Heart left ventricle (tissue), 16 donors: Measurements from ENCODE around the gene SNHG17. TPM values are rescaled to one million over a fixed set of nuclear protein-coding genes. Genes with fewer than 3 reads are reported as not detected.
A peak's percentile ranks its signal among the peaks of the same experiment; 100 is the strongest.
"Not testable (repeated sequence)": the region's sequence is repeated elsewhere in the genome, so short reads cannot be mapped to it uniquely, and the experiment has no call there.

ENCODE experiments used
- ATAC-seq, 4 donors: fragments of 200-7000 bp; cut with Tn5 transposase; one replicate each; pipeline ENCODE4 v1.9.1; 2020 to 2022; ENCODE audit warnings: moderate library complexity in 4 of 4, mild to moderate bottlenecking in 3 of 4, moderate number of reproducible peaks in 1 of 4
- DNase-seq, 5 donors: peaks; one replicate each; pipeline ENCODE4 v3.0.0-alpha.2; 2020
- H3K27ac ChIP-seq, 12 donors: fragments of 200-600 bp; sonication (generic) in 4 of 12; one replicate each; pipeline versions ENCODE4 v1.5.0 to v1.8.0; 2016 to 2022; ENCODE audit warnings: mild to moderate bottlenecking in 2 of 12
- H3K27me3 ChIP-seq, 9 donors: fragments of 200-600 bp; sonication (generic) in 2 of 9; one replicate each; pipeline versions ENCODE4 v1.5.1 to v1.8.0; 2016 to 2022; ENCODE audit warnings: mild to moderate bottlenecking in 3 of 9
- H3K36me3 ChIP-seq, 9 donors: fragments of 200-600 bp; sonication (generic) in 2 of 9; one replicate each; pipeline versions ENCODE4 v1.5.0 to v1.8.0; 2018 to 2022; ENCODE audit warnings: mild to moderate bottlenecking in 2 of 9
- H3K4me1 ChIP-seq, 12 donors: fragments of 200-600 bp; sonication (generic) in 4 of 12; one replicate each; pipeline versions ENCODE4 v1.5.0 to v1.8.0; 2016 to 2022; ENCODE audit warnings: mild to moderate bottlenecking in 3 of 12
- H3K4me3 ChIP-seq, 12 donors: fragments of 200-600 bp; sonication (generic) in 4 of 12; one replicate each; pipeline versions ENCODE4 v1.5.0 to v1.8.0; 2017 to 2022; ENCODE audit warnings: mild to moderate bottlenecking in 9 of 12, moderate library complexity in 4 of 12
- H3K9me3 ChIP-seq, 12 donors: fragments of 200-600 bp; sonication (generic) in 4 of 12; one replicate each; pipeline versions ENCODE4 v1.5.0 to v1.8.0; 2016 to 2022; ENCODE audit warnings: mild to moderate bottlenecking in 1 of 12
- POLR2A ChIP-seq, 2 donors: fragments of 450-650 bp; IDR thresholded peaks; one replicate each; pipeline ENCODE4 v1.6.1; 2017; ENCODE audit warnings: antibody characterized with exemption in 2 of 2, mild to moderate bottlenecking in 2 of 2, moderate library complexity in 2 of 2
- WGBS, 4 donors: extraction: QIAGEN DNeasy Blood & Tissue Kit in 2 of 4; methylation state at CpG; one replicate each; pipeline versions ENCODE4 v1.1.5 to v1.1.7; 2013 to 2018; 5-methylcytosine and 5-hydroxymethylcytosine counted together
- intact Hi-C, 10 donors: fragments of 100-400 bp; cut with DNase I; formaldehyde crosslinking; loops; one replicate each; pipeline versions ENCODE4 v1.11.1 to v1.14.2; 2022
- polyA plus RNA-seq, 2 donors: library from polyadenylated mRNA; stranded (reverse); fragments of 200-250 nt; gene quantifications; one replicate each; pipeline ENCODE4 v1.2.3, GENCODE V29; 2013
- total RNA-seq, 9 donors: library from RNA; depleted of rRNA in 2 of 9; stranded (reverse); fragments of >200 nt in 2 of 9; fragmentation: NEBNext Ultra II Directional in 3 of 9; extraction: Animal tissue kit (Norgen Biotek cat#: 25700) in 3 of 9; gene quantifications; one replicate each; pipeline versions ENCODE4 v1.1.0 to v1.2.4, GENCODE V29; 2016 to 2023
- TF ChIP-seq, protein P1 (sequence below), 12 donors: fragments of 200-600 bp; sonication (generic) in 4 of 12; IDR thresholded peaks; one replicate each; pipeline versions ENCODE4 v1.5.0 to v1.8.0; 2018 to 2022; ENCODE audit warnings: antibody characterized with exemption in 12 of 12, mild to moderate bottlenecking in 5 of 12
- donor health status: ischemic (EF 13 %, LVEDD 7.1; RV severe dilation, severe dysfunction).
- donor health status: healthy with polysubstance abuse.
- donor health status: DM: no; HTN: yes; CAD: no.
- donor health status: DM: no; HTN: no; CAD: no.
- donor health status: ischemic (EF 25% LVEDD 6.9; RV normal size, moderate dysfunction).
- donor health status: ischemic (EF 25% LVEDD 5.7; RV mildly dilated, moderate dysfunction).
- donor health status: healthy.
- donor health status: DM: yes; HTN: yes; CAD: no.
- donor health status: ischemic (EF 35%, LVEDD 5.7; RV mildly dilated, moderate dysfunction).
- donor health status: nonischemic (EF 11% LVEDD 7.7; RV severe dilation, severe dysfunction).
- donor health status: DM: yes; HTN: yes; CAD: no.
- donor health status: PGD.
- donor health status: ischemic (EF 29% LVEDD 5.4; RV normal size, mild dysfunction).
- donor health status: nonischemic (EF 23%, LVEDD 6.1; RV moderate dilation, normal function).

The SNHG17 gene
- total and polyA plus RNA-seq, 11 donors: 2.9 to 20.2 (median 6.6) TPM

DNA sequence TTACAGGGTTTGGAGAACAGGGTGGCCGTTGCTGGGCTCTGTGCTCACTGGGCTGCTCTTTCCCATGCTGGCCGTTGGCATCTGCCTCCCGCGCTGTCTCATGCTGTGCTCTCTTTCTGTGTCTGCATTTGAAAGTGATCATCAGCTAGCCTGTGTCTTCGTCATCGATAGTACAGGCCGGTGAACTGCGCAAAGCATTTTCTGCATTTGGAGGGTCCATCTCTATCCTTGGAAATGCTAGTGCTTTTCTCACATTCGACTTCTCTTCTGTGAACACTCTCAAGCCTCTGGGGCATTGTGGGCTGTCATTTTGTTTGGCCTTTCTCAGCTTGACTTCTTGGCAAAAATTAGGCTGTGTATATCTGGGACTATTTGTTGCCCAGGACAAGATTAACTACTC is 6.8 kb upstream of the SNHG17 start:
- 56 to 61% (median 57%) methylated on average over 9 of the region's 9 CpGs for WGBS, 4 donors
- H3K9me3 ChIP-seq: no peaks in the 10 kb centered on the region
- no peaks in the 10 kb centered on the region for H3K27me3 ChIP-seq
- peaks cover 0 to 8% (median 2%) of the 10 kb centered on the region in 12 donors for H3K4me1 ChIP-seq
- DNase-seq (no peak), ATAC-seq (no peak)
- intact Hi-C loops: no loop called here
- no peak overlapping the region for H3K4me3 ChIP-seq
- no peaks in the 10 kb centered on the region for H3K36me3 ChIP-seq
- no peak overlapping the region for H3K27ac ChIP-seq
- TF ChIP-seq, protein P1, sequence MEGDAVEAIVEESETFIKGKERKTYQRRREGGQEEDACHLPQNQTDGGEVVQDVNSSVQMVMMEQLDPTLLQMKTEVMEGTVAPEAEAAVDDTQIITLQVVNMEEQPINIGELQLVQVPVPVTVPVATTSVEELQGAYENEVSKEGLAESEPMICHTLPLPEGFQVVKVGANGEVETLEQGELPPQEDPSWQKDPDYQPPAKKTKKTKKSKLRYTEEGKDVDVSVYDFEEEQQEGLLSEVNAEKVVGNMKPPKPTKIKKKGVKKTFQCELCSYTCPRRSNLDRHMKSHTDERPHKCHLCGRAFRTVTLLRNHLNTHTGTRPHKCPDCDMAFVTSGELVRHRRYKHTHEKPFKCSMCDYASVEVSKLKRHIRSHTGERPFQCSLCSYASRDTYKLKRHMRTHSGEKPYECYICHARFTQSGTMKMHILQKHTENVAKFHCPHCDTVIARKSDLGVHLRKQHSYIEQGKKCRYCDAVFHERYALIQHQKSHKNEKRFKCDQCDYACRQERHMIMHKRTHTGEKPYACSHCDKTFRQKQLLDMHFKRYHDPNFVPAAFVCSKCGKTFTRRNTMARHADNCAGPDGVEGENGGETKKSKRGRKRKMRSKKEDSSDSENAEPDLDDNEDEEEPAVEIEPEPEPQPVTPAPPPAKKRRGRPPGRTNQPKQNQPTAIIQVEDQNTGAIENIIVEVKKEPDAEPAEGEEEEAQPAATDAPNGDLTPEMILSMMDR (IDR thresholded peaks at IDR 0.05): no peak
- no peak for TF ChIP-seq POLR2A (IDR thresholded peaks at IDR 0.05)

DNA sequence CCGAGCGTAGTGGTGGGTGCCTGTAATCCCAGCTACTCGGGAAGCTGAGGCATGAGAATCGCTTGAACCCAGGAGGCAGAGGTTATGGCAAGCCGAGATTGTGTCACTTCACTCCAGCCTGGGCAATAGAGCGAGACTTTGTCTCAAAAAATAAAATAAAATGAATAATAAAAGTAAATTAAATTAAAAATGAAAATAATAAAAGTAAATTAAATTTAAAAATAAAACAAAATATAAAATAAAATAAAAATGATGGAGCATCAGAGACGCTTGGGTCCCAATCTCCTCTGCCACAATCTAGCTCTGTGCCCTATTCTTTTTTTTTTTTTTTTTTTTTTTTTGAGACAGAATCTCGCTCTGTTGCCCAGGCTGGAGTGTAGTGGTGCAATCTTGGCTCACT is 6.0 kb upstream of the SNHG17 start:
- ATAC-seq, H3K27me3 ChIP-seq, H3K4me1 ChIP-seq, H3K36me3 ChIP-seq, H3K4me3 ChIP-seq, DNase-seq, intact Hi-C loops, H3K9me3 ChIP-seq, H3K27ac ChIP-seq: not testable (repeated sequence)
- WGBS, 4 donors: 88 to 97% (median 94%) methylated on average over 8 of the region's 8 CpGs

DNA sequence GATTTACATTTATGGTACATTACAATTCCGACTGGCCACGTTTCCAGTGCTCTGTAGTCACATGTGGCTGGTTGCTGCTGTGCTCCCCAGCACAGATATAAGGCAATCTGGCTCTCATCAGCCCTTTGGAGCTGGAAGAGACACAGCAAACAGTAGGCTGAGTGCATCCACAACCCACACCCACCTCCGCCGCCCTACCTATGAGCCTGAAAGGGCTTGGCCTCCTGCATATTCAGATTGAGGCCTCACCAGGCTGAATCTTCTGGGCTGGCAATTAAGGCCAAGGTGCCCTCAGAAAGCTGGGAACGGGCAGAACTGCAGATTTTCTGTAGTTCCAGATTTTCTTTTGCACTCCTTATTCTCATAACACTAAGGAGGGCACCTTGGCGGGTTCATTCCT is 2.7 kb upstream of the SNHG17 start:
- no peak overlapping the region for H3K27ac ChIP-seq
- intact Hi-C loops: loop anchor here in 2 of 10 donors (5.0 kb wide), 2 partner anchors 35 to 40 kb away; partner anchors contain the start of gene RALGAPB (in 1 of the 2)
- TF ChIP-seq POLR2A (IDR thresholded peaks at IDR 0.05): no peak
- TF ChIP-seq, protein P1 (IDR thresholded peaks at IDR 0.05): no peak
- peaks cover 0 to 15% (median 11%) of the 10 kb centered on the region in 9 donors for H3K36me3 ChIP-seq
- H3K9me3 ChIP-seq: no peaks in the 10 kb centered on the region
- no peak overlapping the region for H3K4me3 ChIP-seq
- H3K4me1 ChIP-seq: peaks cover 0 to 18% (median 10%) of the 10 kb centered on the region in 12 donors
- no peak for ATAC-seq
- DNase-seq: no peak
- WGBS, 4 donors: 82 to 87% (median 86%) methylated on average over 6 of the region's 6 CpGs
- H3K27me3 ChIP-seq: no peaks in the 10 kb centered on the region

DNA sequence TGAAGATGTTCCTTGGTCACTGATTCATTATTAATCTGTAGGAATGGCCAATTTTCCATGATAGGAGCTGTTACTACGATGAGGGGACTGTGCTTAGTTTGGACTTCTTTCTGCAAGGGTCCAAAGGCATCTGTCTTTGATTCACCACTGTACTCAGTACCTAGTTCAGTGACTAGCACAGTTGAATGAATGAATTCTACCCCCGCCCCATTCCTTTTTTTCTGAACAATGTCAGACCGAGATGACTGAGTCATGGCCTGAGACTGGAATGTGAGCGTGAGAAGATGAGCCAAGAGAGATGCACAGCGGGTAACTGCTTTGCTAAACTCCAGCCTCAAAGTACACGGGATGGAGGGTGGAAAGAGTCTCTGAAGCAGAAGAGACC is 419 bp upstream of the SNHG17 start:
- H3K27me3 ChIP-seq: no peaks in the 10 kb centered on the region
- TF ChIP-seq, protein P1 (IDR thresholded peaks at IDR 0.05): peak in 4 of 12 donors; percentile 3 to 15 (median 5)
- no peak for TF ChIP-seq POLR2A (IDR thresholded peaks at IDR 0.05)
- H3K27ac ChIP-seq: peak overlapping the region in 4 of 12 donors; percentile 63 to 88 (median 80)
- peaks cover 0 to 25% (median 10%) of the 10 kb centered on the region in 12 donors for H3K4me1 ChIP-seq
- 68 to 74% (median 71%) methylated on average over 6 of the region's 6 CpGs for WGBS, 4 donors
- peak overlapping the region in 4 of 12 donors; percentile 61 to 89 (median 84) for H3K4me3 ChIP-seq
- H3K36me3 ChIP-seq: peaks cover 3 to 37% (median 33%) of the 10 kb centered on the region in 9 donors
- H3K9me3 ChIP-seq: peaks cover 0 to 8% (median 0%) of the 10 kb centered on the region in 12 donors
- DNase-seq (no peak), ATAC-seq (no peak)
- intact Hi-C loops: loop anchor here in 5 of 10 donors (1.0 to 5.0 kb wide), 5 partner anchors 11 to 42 kb away; partner anchors contain the start of gene RALGAPB (in 3 of the 5)
